HG03097 (cell line): Measurements from ENCODE around the gene MYH7B.

Experiments used
- ATAC-seq: cut with Tn5 transposase; IDR thresholded peaks from one replicate; pipeline ENCODE4 v1.9.1; 2021; ENCODE audit not compliant: unreplicated experiment, low FRiP score

MYH7B gene

GRCh38 chr20:34971561-34972235 is 16.0 kb downstream of the MYH7B start:
- ATAC-seq: no peak

DNA sequence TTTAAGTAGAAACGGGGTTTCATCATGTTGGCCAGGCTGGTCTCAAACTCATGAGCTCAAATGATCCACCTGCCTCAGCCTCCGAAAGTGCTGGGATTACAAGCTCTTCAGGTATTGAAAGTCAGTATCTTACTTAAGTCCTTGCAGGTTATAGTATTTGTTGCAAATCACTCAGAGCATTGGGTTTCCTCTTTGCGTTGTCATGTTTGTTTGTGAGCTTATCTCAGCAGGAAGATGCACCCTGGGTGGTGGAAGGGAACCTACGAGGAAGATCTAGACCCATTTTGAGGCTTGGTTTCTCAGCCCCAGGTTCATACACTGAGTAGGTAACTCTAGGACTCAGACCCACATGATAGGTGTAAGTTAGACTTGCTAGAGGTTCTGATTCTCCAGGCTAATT is 18.6 kb downstream of the MYH7B start:
- no peak for ATAC-seq

- ATAC-seq: no peak
Measured at GRCh38 chr20:34976286-34976685, 20.6 kb downstream of the MYH7B start.

DNA sequence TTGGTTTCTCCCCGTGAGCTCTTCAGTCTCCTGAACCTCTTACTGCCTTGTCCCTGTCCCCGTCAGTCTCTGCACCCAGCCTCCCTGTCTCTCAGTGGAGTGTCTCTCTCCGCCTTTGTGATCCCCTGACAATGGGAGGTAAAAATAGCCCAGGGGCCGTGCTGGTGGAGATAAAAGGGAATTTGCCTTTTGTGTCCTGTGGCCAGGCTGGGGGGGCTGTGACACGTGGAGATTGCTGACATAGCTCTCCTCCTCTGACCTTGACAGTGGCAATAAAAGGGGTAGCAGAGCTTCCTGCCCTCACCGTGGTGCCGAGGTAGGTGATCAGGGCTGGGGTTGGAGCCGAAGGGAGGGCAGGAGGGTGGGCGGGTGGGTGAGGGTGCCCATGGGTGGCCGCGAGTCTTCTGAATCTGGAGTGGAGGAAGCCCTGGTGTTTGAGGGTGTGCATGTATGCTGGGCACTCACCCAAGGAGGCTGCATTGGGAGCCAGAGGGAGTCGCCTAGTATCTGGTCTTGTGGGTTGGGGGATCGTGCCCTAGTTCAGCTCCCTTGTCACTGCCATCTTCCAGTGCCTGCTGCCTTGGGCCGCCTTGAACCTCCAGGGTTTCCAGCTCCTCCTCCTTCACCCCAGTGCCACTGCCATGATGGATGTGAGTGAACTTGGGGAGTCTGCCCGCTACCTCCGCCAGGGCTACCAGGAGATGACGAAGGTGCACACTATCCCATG is 21.9 kb downstream of the MYH7B start:
- ATAC-seq: no peak

- no peak for ATAC-seq
Measured at GRCh38 chr20:34978092-34978744, 22.6 kb downstream of the MYH7B start.

- ATAC-seq: no peak
Measured at GRCh38 chr20:34979366-34980153, 23.9 kb downstream of the MYH7B start.

GRCh38 chr20:34980543-34981233 is 25.0 kb downstream of the MYH7B start:
- ATAC-seq: no peak

- no peak for ATAC-seq
Measured at GRCh38 chr20:34982270-34983088, 26.8 kb downstream of the MYH7B start.

GRCh38 chr20:34983089-34983820 is 27.6 kb downstream of the MYH7B start:
- no peak for ATAC-seq

DNA sequence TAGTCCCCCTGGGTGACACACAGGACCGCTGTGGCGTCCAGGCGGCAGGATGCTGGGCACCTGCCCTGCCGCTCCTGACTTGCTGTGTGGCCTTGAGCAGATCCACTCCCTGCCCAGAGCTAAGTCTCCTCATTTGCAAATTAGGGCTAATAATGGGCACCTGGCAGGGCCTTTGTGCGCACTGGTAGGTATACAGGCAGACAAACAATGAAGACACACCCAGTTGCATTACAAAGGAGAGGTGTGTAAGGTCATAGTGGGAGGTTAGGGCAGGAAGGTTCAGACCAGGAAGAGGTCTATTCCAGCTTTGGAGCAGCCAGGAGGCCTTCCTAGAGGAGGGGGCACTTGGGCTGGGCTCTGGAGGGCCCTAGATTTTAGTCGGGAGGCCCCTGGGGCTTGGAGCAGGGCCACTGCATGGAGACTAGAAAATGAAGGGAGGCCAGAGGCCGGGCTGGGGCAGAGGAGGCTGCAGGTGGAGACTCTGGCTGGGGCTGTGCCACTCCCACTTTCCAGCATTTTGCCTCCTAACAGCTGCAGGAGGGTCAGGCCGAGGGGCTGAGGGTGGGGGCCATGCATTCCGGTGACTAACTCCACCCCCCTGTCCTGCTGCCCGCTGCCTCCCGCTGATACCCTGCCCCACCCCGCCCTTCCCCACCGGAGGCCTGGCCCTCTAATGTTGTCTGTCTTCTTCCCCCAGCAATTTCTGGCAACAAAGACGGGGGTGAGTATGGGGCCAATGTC is 28.5 kb downstream of the MYH7B start:
- no peak for ATAC-seq

GRCh38 chr20:34984756-34985261 is 29.1 kb downstream of the MYH7B start:
- no peak for ATAC-seq

DNA sequence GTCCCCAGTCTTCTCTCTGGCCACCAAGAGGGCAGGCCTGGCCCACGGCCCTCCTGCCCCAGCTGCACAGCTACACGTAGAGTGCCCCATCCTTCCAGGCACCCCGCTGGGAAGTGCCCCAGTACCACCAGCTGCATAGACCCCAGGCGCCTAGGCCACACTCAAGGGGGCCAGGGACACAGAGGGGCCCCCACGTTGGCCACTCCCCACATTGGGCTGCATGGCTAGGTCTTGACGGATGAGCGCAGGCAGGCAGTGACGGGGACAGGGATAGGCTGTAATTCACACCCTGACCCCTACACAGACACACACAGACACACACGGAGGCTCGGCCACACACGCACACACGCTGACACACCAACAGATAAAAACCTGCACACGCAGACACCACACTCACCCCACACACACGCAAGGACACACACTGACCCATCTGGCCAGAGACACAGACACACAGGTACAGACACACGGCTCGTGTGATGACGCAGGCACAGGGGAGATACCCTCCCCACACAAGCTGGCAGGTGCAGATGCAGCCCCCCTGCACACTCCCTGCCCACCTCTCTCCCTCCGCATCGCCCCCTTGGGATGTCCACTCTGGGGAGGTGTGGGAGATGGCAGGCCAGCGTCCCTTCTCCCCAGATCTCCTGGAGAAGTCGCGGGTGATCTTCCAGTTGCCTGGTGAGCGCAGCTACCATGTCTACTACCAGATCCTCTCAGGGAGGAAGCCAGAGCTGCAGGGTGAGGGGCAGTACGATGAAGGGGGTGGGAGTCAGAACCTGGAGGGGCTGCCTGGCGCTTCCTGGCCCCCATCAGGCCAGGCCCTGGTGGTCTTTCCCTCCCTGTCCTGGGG is 30.0 kb downstream of the MYH7B start:
- ATAC-seq: no peak

GRCh38 chr20:34986311-34987287 is 30.9 kb downstream of the MYH7B start:
- no peak for ATAC-seq

- no peak for ATAC-seq
Measured at GRCh38 chr20:34987288-34988190, 31.9 kb downstream of the MYH7B start.

DNA sequence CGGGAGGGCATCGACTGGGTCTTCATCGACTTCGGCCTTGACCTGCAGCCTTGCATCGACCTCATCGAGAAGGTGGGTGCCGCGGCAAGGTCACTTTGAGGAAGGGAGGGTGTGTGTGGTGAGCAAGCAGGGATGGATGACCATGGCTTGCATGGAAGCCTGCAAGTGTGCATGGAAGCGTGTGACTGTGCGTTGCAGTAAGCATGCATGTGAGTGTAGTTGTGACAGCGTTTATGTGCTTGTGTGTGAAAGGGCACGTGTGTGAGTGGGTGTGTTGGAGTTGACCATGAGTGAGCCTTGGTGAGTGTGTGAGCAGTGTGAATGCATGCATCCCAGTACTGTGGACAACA is 32.5 kb downstream of the MYH7B start:
- no peak for ATAC-seq
